Astrocyte of the cerebellum (primary cell): Measurements from ENCODE around the gene ZNF577.

Experiments
- DNase-seq: peaks from one replicate; pipeline ENCODE4 v3.0.0-alpha.2; 2011; ENCODE audit warnings: low read depth
- H3K4me3 ChIP-seq: 2 replicates; pipeline ENCODE4 v1.5.1; 2011; ENCODE audit warnings: mild to moderate bottlenecking, low read depth, low read length, moderate library complexity
- CTCF ChIP-seq: IDR thresholded peaks from 2 replicates; pipeline ENCODE4 v1.5.1; 2012; ENCODE audit warnings: low read length, low read depth, moderate library complexity, mild to moderate bottlenecking; ENCODE audit errors: missing control alignments
- in situ Hi-C: cut with HindIII; loops from 2 replicates; pipeline ENCODE4 v1.10.0; 2017; ENCODE audit warnings: low sequenced_read_pairs

ZNF577 gene

GRCh38 chr19:51821921-51822320 lies 65.8 kb downstream of the ZNF577 start:
- H3K4me3 ChIP-seq, result no peak overlapping the region
- no peak for TF ChIP-seq CTCF
- in situ Hi-C loops, result no loop called here
- DNase-seq, result no peak

- no peak for DNase-seq
- H3K4me3 ChIP-seq, result no peak overlapping the region
- TF ChIP-seq CTCF, result no peak
- in situ Hi-C loops, result no loop called here
Observed at GRCh38 chr19:51821456-51821855, 66.3 kb downstream of the ZNF577 start.
